NCI-H1092 (cell line): Measurements from ENCODE around the gene TAF12.
"Not testable (repeated sequence)": the region's sequence is repeated elsewhere in the genome, so short reads cannot be mapped to it uniquely, and the experiment has no call there.

Experiments used
- DNase-seq: peaks from one replicate; lab custom pipeline; 2025; lab: John Stamatoyannopoulos, UW

The TAF12 gene

GRCh38 chr1:28642847-28643635 lies at the start of gene TAF12:
Gene TAF12 (minus strand): TSS chr1:28643067. CDS start chr1:28622081, 20,986 bp downstream.
- DNase-seq = peak; percentile 96

GRCh38 chr1:28691627-28692026 lies 48.8 kb upstream of the TAF12 start:
- not testable (repeated sequence) for DNase-seq

GRCh38 chr1:28684937-28685336 lies 42.1 kb upstream of the TAF12 start:
- DNase-seq = no peak

GRCh38 chr1:28682840-28683239 lies 40.0 kb upstream of the TAF12 start:
- DNase-seq = no peak

- DNase-seq = no peak
Observed at GRCh38 chr1:28680151-28680550, 37.3 kb upstream of the TAF12 start.

- DNase-seq = no peak
Observed at GRCh38 chr1:28675924-28676257, 33.0 kb upstream of the TAF12 start.

GRCh38 chr1:28672971-28673370 lies 30.1 kb upstream of the TAF12 start:
- not testable (repeated sequence) for DNase-seq

GRCh38 chr1:28671254-28671780 lies 28.4 kb upstream of the TAF12 start:
- DNase-seq = no peak

GRCh38 chr1:28668956-28669723 lies 26.3 kb upstream of the TAF12 start:
- DNase-seq = peak; percentile 76

GRCh38 chr1:28668191-28668955 lies 25.5 kb upstream of the TAF12 start, which contains the start of gene GMEB1:
Gene GMEB1 (plus strand): TSS chr1:28668784. CDS start chr1:28683613, 14,829 bp downstream.
- DNase-seq = peak; percentile 91

GRCh38 chr1:28666806-28667205 lies 23.9 kb upstream of the TAF12 start:
- no peak for DNase-seq

GRCh38 chr1:28663871-28664470 lies 21.1 kb upstream of the TAF12 start:
- no peak for DNase-seq

- no peak for DNase-seq
Observed at GRCh38 chr1:28656335-28656734, 13.5 kb upstream of the TAF12 start.

GRCh38 chr1:28655448-28656311 lies 12.8 kb upstream of the TAF12 start:
- not testable (repeated sequence) for DNase-seq

- DNase-seq = not testable (repeated sequence)
Observed at GRCh38 chr1:28653870-28654269, 11.0 kb upstream of the TAF12 start.

- DNase-seq = not testable (repeated sequence)
Observed at GRCh38 chr1:28653063-28653462, 10.2 kb upstream of the TAF12 start.

GRCh38 chr1:28648474-28649198 lies 5.8 kb upstream of the TAF12 start, which contains the start of gene RNU11:
Gene RNU11 (plus strand): TSS chr1:28648600.
- DNase-seq = peak; percentile 99

- DNase-seq = peak; percentile 96
Observed at GRCh38 chr1:28648008-28648473, 5.2 kb upstream of the TAF12 start.

GRCh38 chr1:28646040-28646439 lies 3.2 kb upstream of the TAF12 start:
- no peak for DNase-seq

- DNase-seq = not testable (repeated sequence)
Observed at GRCh38 chr1:28645406-28645805, 2.5 kb upstream of the TAF12 start.
